Left lobe of liver (tissue), 2 donors: ENCODE measurements around the gene ABI3BP. TPM values are rescaled to one million over a fixed set of nuclear protein-coding genes. Genes with fewer than 3 reads are reported as not detected.
"Not testable (repeated sequence)": the region's sequence is repeated elsewhere in the genome, so short reads cannot be mapped to it uniquely, and the experiment has no call there.

Source experiments
- ATAC-seq: fragments of 200-7000 bp; cut with Tn5 transposase; one replicate; pipeline ENCODE4 v1.9.1; 2020; ENCODE audit warnings: mild to moderate bottlenecking, moderate library complexity
- DNase-seq: peaks from one replicate; pipeline ENCODE4 v3.0.0-alpha.2; 2020; ENCODE audit warnings: low spot score
- total RNA-seq: library from RNA; stranded (reverse); gene quantifications from one replicate; pipeline ENCODE4 v1.2.1, GENCODE V29; 2021
- donor health status: DM: no; HTN: no; CAD: no; lungs with moderate emphysema.
- donor health status: DM: no; HTN: yes; CAD: no.

Gene ABI3BP
- total RNA-seq, 1 donor from 2014 or later, result 2.6 TPM

GRCh38 chr3:100953103-100953502, 40.1 kb downstream of the ABI3BP start:
- ATAC-seq, result no peak

GRCh38 chr3:100947119-100947518, 46.1 kb downstream of the ABI3BP start:
- ATAC-seq (no peak), DNase-seq (no peak)

More at GRCh38 chr3:100953103-100953502, 40.1 kb downstream of the ABI3BP start:
- no peak for DNase-seq

GRCh38 chr3:100946096-100946495, 47.1 kb downstream of the ABI3BP start:
- not testable (repeated sequence) for DNase-seq, ATAC-seq

GRCh38 chr3:100941451-100941850, 51.8 kb downstream of the ABI3BP start:
- ATAC-seq (no peak), DNase-seq (no peak)

- DNase-seq (no peak), ATAC-seq (no peak)
These were observed 52.2 kb downstream of the ABI3BP start for GRCh38 chr3:100941041-100941440.

GRCh38 chr3:100936931-100937330, 56.3 kb downstream of the ABI3BP start:
- DNase-seq (no peak), ATAC-seq (no peak)

GRCh38 chr3:100932491-100932890, 60.7 kb downstream of the ABI3BP start:
- ATAC-seq, result no peak
- no peak for DNase-seq

GRCh38 chr3:100928638-100929428, 64.4 kb downstream of the ABI3BP start:
- DNase-seq (no peak), ATAC-seq (no peak)

GRCh38 chr3:100927775-100928174, 65.4 kb downstream of the ABI3BP start:
- ATAC-seq, result no peak
- DNase-seq, result no peak

- ATAC-seq (no peak), DNase-seq (no peak)
These were observed 77.3 kb downstream of the ABI3BP start for GRCh38 chr3:100915706-100916495.

GRCh38 chr3:100913870-100914648, 79.2 kb downstream of the ABI3BP start:
- no peak for DNase-seq
- ATAC-seq, result no peak

- ATAC-seq, result no peak
These were observed 80.2 kb downstream of the ABI3BP start for GRCh38 chr3:100912976-100913545.

GRCh38 chr3:100912571-100912970, 80.7 kb downstream of the ABI3BP start:
- no peak for ATAC-seq
- DNase-seq, result no peak

More at GRCh38 chr3:100912976-100913545, 80.2 kb downstream of the ABI3BP start:
- no peak for DNase-seq

- DNase-seq (no peak), ATAC-seq (no peak)
These were observed 81.3 kb downstream of the ABI3BP start for GRCh38 chr3:100911956-100912355.

- DNase-seq, result no peak
- ATAC-seq, result no peak
These were observed 82.2 kb downstream of the ABI3BP start for GRCh38 chr3:100910986-100911385.

GRCh38 chr3:100902572-100902971, 90.6 kb downstream of the ABI3BP start:
- ATAC-seq, result no peak
- DNase-seq, result no peak

- ATAC-seq (no peak), DNase-seq (no peak)
These were observed 92.4 kb downstream of the ABI3BP start for GRCh38 chr3:100900671-100901335.

- ATAC-seq (no peak), DNase-seq (no peak)
These were observed 93.7 kb downstream of the ABI3BP start for GRCh38 chr3:100899440-100900091.

GRCh38 chr3:100898681-100899080, 94.5 kb downstream of the ABI3BP start:
- no peak for DNase-seq
- ATAC-seq, result no peak

- DNase-seq, result no peak
- ATAC-seq, result no peak
These were observed 96.2 kb downstream of the ABI3BP start for GRCh38 chr3:100896994-100897393.
